ENCODE measurements around the gene SMYD1.

The SMYD1 gene

GRCh38 chr2:88085602-88086001, 18.0 kb downstream of the SMYD1 start:
- H3K4me3 ChIP-seq (ENCODE audit: low read depth, low read length) = no peak overlapping the region
- no peak overlapping the region for H3K18ac ChIP-seq (ENCODE audit: low read length)
- no peak overlapping the region for H3K14ac ChIP-seq (ENCODE audit: low read length)
- peaks cover 5% of the 10 kb centered on the region for H3K79me1 ChIP-seq (ENCODE audit: low read length)
- WGBS (ENCODE audit: extremely low coverage, insufficient coverage, insufficient read length) = no CpG with 5 or more reads among the region's 5 CpGs
- no peak overlapping the region for H2BK12ac ChIP-seq (ENCODE audit: low read length)
- no peak overlapping the region for H3K9ac ChIP-seq (ENCODE audit: low read length)
- no peak overlapping the region for H3K23ac ChIP-seq (ENCODE audit: low read length)
- H3K79me2 ChIP-seq (ENCODE audit: control insufficient read depth, insufficient read depth, low read length, poor library complexity) = peaks cover 2% of the 10 kb centered on the region
- no peaks in the 10 kb centered on the region for H3K9me3 ChIP-seq (ENCODE audit: insufficient read depth, low read depth, low read length)
- no peak overlapping the region for H2AK5ac ChIP-seq (ENCODE audit: low read length)
- H3K4me2 ChIP-seq (ENCODE audit: low read length) = no peak overlapping the region
- H3K27ac ChIP-seq (ENCODE audit: low read depth, low read length) = no peak overlapping the region
- H4K91ac ChIP-seq (ENCODE audit: low read depth, low read length) = no peak overlapping the region
- H2BK120ac ChIP-seq (ENCODE audit: insufficient read depth, low read length, poor library complexity) = no peak overlapping the region
- H4K12ac ChIP-seq (ENCODE audit: low read depth, low read length) = no peak overlapping the region
- no peak overlapping the region for H3K4ac ChIP-seq (ENCODE audit: low read depth, low read length)
- no peak overlapping the region for H2AFZ ChIP-seq (ENCODE audit: insufficient read depth, low read length, poor library complexity)
- no peak overlapping the region for H4K8ac ChIP-seq (ENCODE audit: low read depth, low read length)
- H3K36me3 ChIP-seq (ENCODE audit: control insufficient read depth in 1 of 2, insufficient read depth in 2 of 2, low read length in 2 of 2) = no peaks in the 10 kb centered on the region
- no peak overlapping the region for H2BK5ac ChIP-seq (ENCODE audit: low read depth, low read length, poor library complexity)
- H3K27me3 ChIP-seq (ENCODE audit: insufficient read depth, low read length) = no peaks in the 10 kb centered on the region
- peaks cover 7 to 8% of the 10 kb centered on the region in 2 experiments for H3K4me1 ChIP-seq (ENCODE audit: control insufficient read depth in 1 of 2, insufficient read depth in 2 of 2, low read length in 2 of 2)
- no peak for DNase-seq

- Histone ChIP-seq H3K27ac (ENCODE audit: low read depth, low read length) (no peak overlapping the region), H3K4me2 (ENCODE audit: low read length) (no peak overlapping the region), H4K12ac (ENCODE audit: low read depth, low read length) (no peak overlapping the region), H3K4me1 (ENCODE audit: control insufficient read depth in 1 of 2, insufficient read depth in 2 of 2, low read length in 2 of 2) (peaks cover 7 to 11% of the 10 kb centered on the region in 2 experiments), H2AK5ac (ENCODE audit: low read length) (no peak overlapping the region), H3K79me1 (ENCODE audit: low read length) (peaks cover 5% of the 10 kb centered on the region), H4K8ac (ENCODE audit: low read depth, low read length) (no peak overlapping the region), H3K18ac (ENCODE audit: low read length) (no peak overlapping the region), H3K14ac (ENCODE audit: low read length) (no peak overlapping the region), H2BK12ac (ENCODE audit: low read length) (no peak overlapping the region), H3K27me3 (ENCODE audit: insufficient read depth, low read length) (no peaks in the 10 kb centered on the region), H2BK5ac (ENCODE audit: low read depth, low read length, poor library complexity) (no peak overlapping the region), H3K9me3 (ENCODE audit: insufficient read depth, low read depth, low read length) (no peaks in the 10 kb centered on the region), H3K36me3 (ENCODE audit: control insufficient read depth in 1 of 2, insufficient read depth in 2 of 2, low read length in 2 of 2) (no peaks in the 10 kb centered on the region), H3K9ac (ENCODE audit: low read length) (no peak overlapping the region), H3K79me2 (ENCODE audit: control insufficient read depth, insufficient read depth, low read length, poor library complexity) (peaks cover 2% of the 10 kb centered on the region), H3K4me3 (ENCODE audit: low read depth, low read length) (no peak overlapping the region), H2BK120ac (ENCODE audit: insufficient read depth, low read length, poor library complexity) (no peak overlapping the region), H3K4ac (ENCODE audit: low read depth, low read length) (no peak overlapping the region), H3K23ac (ENCODE audit: low read length) (no peak overlapping the region), H2AFZ (ENCODE audit: insufficient read depth, low read length, poor library complexity) (no peak overlapping the region), H4K91ac (ENCODE audit: low read depth, low read length) (peak overlapping the region; percentile 36)
- DNase-seq = no peak
- WGBS (ENCODE audit: extremely low coverage, insufficient coverage, insufficient read length) = no CpG with 5 or more reads among the region's 9 CpGs
Observed at GRCh38 chr2:88086401-88086800, 18.8 kb downstream of the SMYD1 start.

GRCh38 chr2:88087073-88087472, 19.4 kb downstream of the SMYD1 start:
- H3K27me3 ChIP-seq (ENCODE audit: insufficient read depth, low read length) = no peaks in the 10 kb centered on the region
- H3K4me2 ChIP-seq (ENCODE audit: low read length) = no peak overlapping the region
- H3K9me3 ChIP-seq (ENCODE audit: insufficient read depth, low read depth, low read length) = no peaks in the 10 kb centered on the region
- H3K36me3 ChIP-seq (ENCODE audit: control insufficient read depth in 1 of 2, insufficient read depth in 2 of 2, low read length in 2 of 2) = no peaks in the 10 kb centered on the region
- whole genome bisulfite sequencing (ENCODE audit: extremely low coverage, insufficient coverage, insufficient read length) = no CpG with 5 or more reads among the region's 2 CpGs
- H3K27ac ChIP-seq (ENCODE audit: low read depth, low read length) = no peak overlapping the region
- H3K4me1 ChIP-seq (ENCODE audit: control insufficient read depth in 1 of 2, insufficient read depth in 2 of 2, low read length in 2 of 2) = peaks cover 3 to 8% of the 10 kb centered on the region in 2 experiments
- no peak for DNase-seq
- H3K23ac ChIP-seq (ENCODE audit: low read length) = no peak overlapping the region
- H3K9ac ChIP-seq (ENCODE audit: low read length) = no peak overlapping the region
- H2AFZ ChIP-seq (ENCODE audit: insufficient read depth, low read length, poor library complexity) = no peak overlapping the region
- no peak overlapping the region for H4K91ac ChIP-seq (ENCODE audit: low read depth, low read length)
- H3K79me1 ChIP-seq (ENCODE audit: low read length) = peaks cover 5% of the 10 kb centered on the region
- H3K4ac ChIP-seq (ENCODE audit: low read depth, low read length) = no peak overlapping the region
- H3K14ac ChIP-seq (ENCODE audit: low read length) = no peak overlapping the region
- no peak overlapping the region for H3K18ac ChIP-seq (ENCODE audit: low read length)
- no peak overlapping the region for H4K12ac ChIP-seq (ENCODE audit: low read depth, low read length)
- peaks cover 2% of the 10 kb centered on the region for H3K79me2 ChIP-seq (ENCODE audit: control insufficient read depth, insufficient read depth, low read length, poor library complexity)
- peak overlapping the region; percentile 76 for H2BK12ac ChIP-seq (ENCODE audit: low read length)
- H2BK5ac ChIP-seq (ENCODE audit: low read depth, low read length, poor library complexity) = no peak overlapping the region
- no peak overlapping the region for H3K4me3 ChIP-seq (ENCODE audit: low read depth, low read length)
- H2AK5ac ChIP-seq (ENCODE audit: low read length) = peak overlapping the region; percentile 9
- H2BK120ac ChIP-seq (ENCODE audit: insufficient read depth, low read length, poor library complexity) = no peak overlapping the region
- H4K8ac ChIP-seq (ENCODE audit: low read depth, low read length) = no peak overlapping the region

- no peaks in the 10 kb centered on the region for H3K27me3 ChIP-seq (ENCODE audit: insufficient read depth, low read length)
- H3K4me1 ChIP-seq (ENCODE audit: control insufficient read depth in 1 of 2, insufficient read depth in 2 of 2, low read length in 2 of 2) = peaks cover 3 to 8% of the 10 kb centered on the region in 2 experiments
- H3K18ac ChIP-seq (ENCODE audit: low read length) = peak overlapping the region; percentile 41
- no CpG with 5 or more reads among the region's 17 CpGs for WGBS (ENCODE audit: extremely low coverage, insufficient coverage, insufficient read length)
- H4K8ac ChIP-seq (ENCODE audit: low read depth, low read length) = no peak overlapping the region
- H3K9me3 ChIP-seq (ENCODE audit: insufficient read depth, low read depth, low read length) = no peaks in the 10 kb centered on the region
- peak overlapping the region; percentile 37 for H2BK12ac ChIP-seq (ENCODE audit: low read length)
- peak overlapping the region; percentile 1 for H2BK5ac ChIP-seq (ENCODE audit: low read depth, low read length, poor library complexity)
- no peak overlapping the region for H3K4me2 ChIP-seq (ENCODE audit: low read length)
- H3K4ac ChIP-seq (ENCODE audit: low read depth, low read length) = no peak overlapping the region
- H3K14ac ChIP-seq (ENCODE audit: low read length) = no peak overlapping the region
- H3K9ac ChIP-seq (ENCODE audit: low read length) = no peak overlapping the region
- no peak overlapping the region for H3K27ac ChIP-seq (ENCODE audit: low read depth, low read length)
- no peak overlapping the region for H3K4me3 ChIP-seq (ENCODE audit: low read depth, low read length)
- H2AK5ac ChIP-seq (ENCODE audit: low read length) = peak overlapping the region; percentile 60
- no peak overlapping the region for H2BK120ac ChIP-seq (ENCODE audit: insufficient read depth, low read length, poor library complexity)
- peaks cover 5% of the 10 kb centered on the region for H3K79me1 ChIP-seq (ENCODE audit: low read length)
- DNase-seq = no peak
- no peaks in the 10 kb centered on the region for H3K36me3 ChIP-seq (ENCODE audit: control insufficient read depth in 1 of 2, insufficient read depth in 2 of 2, low read length in 2 of 2)
- H4K91ac ChIP-seq (ENCODE audit: low read depth, low read length) = no peak overlapping the region
- no peak overlapping the region for H4K12ac ChIP-seq (ENCODE audit: low read depth, low read length)
- peaks cover 2% of the 10 kb centered on the region for H3K79me2 ChIP-seq (ENCODE audit: control insufficient read depth, insufficient read depth, low read length, poor library complexity)
- no peak overlapping the region for H2AFZ ChIP-seq (ENCODE audit: insufficient read depth, low read length, poor library complexity)
- H3K23ac ChIP-seq (ENCODE audit: low read length) = no peak overlapping the region
Observed at GRCh38 chr2:88087763-88088162, 20.1 kb downstream of the SMYD1 start.
